Posterior vena cava (tissue), 2 donors: ENCODE results near the gene ARHGEF18. TPM values are rescaled to one million over a fixed set of nuclear protein-coding genes. Genes with fewer than 3 reads are reported as not detected.
"Not testable (repeated sequence)": the region's sequence is repeated elsewhere in the genome, so short reads cannot be mapped to it uniquely, and the experiment has no call there.

Experiments
- DNase-seq: peaks from one replicate; pipeline ENCODE4 v3.0.0-alpha.2; 2020; ENCODE audit warnings: low spot score
- intact Hi-C, 2 donors: fragments of 100-400 bp; cut with DNase I; formaldehyde crosslinking; loops; one replicate each; pipeline versions ENCODE4 v1.14.1 to v1.14.2; 2022 to 2023
- long read RNA-seq, 2 donors: library from polyadenylated mRNA; unstranded; transcript quantifications; one replicate each; pipeline ENCODE4 v2.0.0, GENCODE V29; 2020 to 2021
- total RNA-seq, 2 donors: library from RNA; stranded (reverse); fragmentation: NEBNext Ultra II Directional; extraction: Animal tissue kit (Norgen Biotek cat#: 25700); gene quantifications; one replicate each; pipeline ENCODE4 v1.2.1, GENCODE V29; 2021
- donor health status: DM: yes; HTN: yes; CAD: no.
- donor health status: DM: yes; HTN: yes; CAD: no.

ARHGEF18 gene
- total RNA-seq, result 10 to 100 TPM; 17.6 to 19.9 TPM
- long read RNA-seq, donor 1, partial matches to known transcripts, result 2 of 5 reads
- long read RNA-seq, donor 1, other reads (novel, unspliced or antisense), result 3 of 5 reads
- long read RNA-seq, donor 2, partial matches to known transcripts, result 22 of 23 reads
- long read RNA-seq, donor 2, other reads (novel, unspliced or antisense), result 1 of 23 reads

DNA sequence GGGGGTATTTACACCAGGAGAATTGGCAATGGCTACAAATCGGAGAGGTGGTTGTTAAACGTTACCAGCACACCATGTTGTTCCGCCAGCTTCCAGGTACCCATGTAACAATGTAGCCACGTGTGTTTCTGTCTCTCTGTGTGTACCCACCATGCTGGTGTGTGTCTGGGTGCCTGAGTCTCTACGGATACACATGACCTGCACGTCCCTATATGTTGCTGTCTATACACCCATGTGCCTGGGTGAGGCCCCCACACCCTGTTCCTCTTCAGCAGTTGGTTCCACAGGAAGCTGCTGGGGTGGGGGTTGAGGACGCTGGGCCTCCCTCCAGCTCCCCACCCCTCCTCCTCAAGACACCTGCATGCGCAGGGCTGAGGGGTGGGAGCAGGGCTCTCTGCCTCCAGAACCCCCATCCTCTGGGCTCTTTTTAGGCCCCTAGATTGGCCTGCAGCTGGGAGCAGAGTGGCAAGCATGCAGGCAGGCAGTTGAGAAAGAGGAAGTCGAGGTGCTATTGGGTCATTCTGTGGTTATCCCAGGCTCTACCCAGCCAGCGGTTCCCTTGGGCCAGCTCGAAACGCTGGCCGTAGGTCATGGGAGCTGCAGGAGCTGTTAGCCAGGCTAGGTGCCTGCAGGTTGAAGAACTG is at the start of gene ARHGEF18:
TSS of gene ARHGEF18 (plus strand) at position 351 of the 644 bp plus-strand sequence. CDS start 13,954 bp downstream, outside the sequence.
- intact Hi-C loops, result no loop called here

DNA sequence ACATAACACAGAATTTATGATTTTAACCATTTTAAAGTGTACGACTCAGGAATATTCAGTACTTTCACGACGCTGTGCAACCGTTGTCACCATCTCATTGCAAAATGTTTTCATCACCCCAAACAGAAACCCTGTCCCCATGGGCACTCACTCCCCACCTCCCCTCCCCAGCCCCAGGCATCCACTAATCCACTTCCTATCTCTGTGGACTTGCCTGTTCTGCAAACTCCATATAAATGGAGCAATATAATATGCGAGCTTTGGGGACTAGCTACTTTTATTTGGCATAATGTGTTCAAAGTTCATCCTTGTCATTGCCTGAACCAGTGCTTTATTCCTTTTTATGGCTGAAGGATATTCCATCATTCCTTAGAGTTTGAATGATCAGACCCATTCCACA is 47.2 kb upstream of the ARHGEF18 start:
- intact Hi-C loops, result no loop called here
- DNase-seq, result peak; percentile 8

More for the DNA sequence above, at the start of gene ARHGEF18:
- DNase-seq, result peak; percentile 76

DNA sequence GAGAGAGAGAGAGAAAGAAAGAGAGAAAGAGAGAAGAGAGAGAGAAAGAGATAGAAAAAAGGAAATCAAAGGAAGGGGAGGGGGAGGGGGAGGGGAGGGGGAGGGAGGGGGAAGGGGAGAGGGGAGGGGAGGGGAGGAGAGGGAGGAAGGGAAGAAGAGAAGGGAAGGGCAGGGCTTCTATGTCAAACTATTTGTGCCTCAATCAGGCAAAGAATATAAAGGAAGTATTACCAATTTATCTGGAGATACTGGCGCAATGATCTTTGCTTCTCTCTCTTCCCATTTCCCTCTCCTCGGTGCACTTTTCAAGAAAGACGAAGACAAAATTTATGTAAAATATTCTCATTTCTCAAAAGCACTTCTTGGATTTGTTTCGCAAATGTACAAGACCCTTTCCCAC is 45.3 kb upstream of the ARHGEF18 start:
- intact Hi-C loops, result no loop called here
- no peak for DNase-seq

DNA sequence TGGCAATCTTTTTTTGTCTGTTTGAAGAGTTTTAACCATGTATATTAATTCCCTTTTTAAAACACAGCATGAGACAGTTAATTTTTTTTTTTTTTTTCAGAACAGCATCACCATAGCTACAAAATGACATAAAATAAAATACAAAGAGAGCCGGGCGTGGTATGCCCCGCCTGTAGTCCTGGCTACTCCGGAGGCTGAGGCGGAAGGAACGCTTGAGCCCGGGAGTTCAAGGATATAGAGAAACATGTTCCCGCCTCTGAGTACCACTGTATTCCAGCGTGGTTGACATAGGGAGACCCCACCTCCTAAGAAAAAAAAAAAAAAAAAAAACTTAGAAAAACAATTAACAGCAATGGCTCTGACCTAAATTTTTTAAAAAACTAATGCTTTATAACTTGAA is 44.5 kb upstream of the ARHGEF18 start:
- no peak for DNase-seq
- intact Hi-C loops, result no loop called here

DNA sequence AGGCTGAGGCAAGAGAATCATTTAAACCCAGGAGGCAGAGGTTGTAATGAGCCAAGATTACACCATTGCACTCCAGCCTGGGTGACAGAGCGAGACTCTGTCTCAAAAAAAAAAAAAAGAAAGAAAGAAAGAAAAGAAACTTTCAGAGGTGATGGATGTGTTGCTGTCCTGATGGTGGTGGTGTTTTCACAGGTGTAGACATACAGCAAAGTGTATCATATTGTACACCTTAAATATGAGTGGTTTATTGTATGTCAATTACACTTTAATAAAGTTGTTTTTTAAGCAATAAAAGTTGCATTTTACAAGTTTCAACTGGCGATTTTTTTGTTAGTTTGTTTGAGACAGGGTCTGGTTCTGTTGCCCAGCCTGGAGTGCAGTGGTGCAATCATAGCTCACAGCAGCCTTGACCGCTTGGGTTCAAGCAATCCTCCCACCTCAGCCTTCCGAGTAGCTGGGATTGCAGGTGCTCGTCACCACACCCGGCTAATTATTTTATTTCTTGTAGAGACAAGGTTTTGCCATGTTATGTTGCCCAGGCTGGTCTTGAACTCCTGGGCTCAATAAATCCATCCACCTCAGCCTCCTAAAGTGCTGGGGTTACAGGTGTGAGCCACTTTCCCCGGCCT is 41.0 kb upstream of the ARHGEF18 start:
- intact Hi-C loops, result no loop called here
- no peak for DNase-seq

DNA sequence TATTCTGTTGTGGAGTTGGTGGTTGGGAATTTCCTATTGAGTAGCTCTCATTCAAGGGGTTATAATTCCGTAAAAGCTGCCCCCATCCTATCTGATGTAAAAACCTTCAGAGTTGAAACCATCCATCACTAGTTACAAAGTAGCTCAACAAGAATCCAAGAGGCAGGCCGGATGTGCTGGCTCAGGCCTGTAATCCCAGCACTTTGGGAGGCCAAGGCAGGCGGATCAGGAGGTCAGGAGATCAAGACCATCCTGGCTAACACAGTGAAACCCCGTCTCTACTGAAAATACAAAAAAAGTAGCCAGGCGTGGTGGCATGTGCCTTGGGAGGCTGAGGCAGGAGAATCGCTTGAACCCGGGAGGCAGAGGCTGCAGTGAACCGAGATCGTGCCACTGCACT is 40.4 kb upstream of the ARHGEF18 start:
- DNase-seq, intact Hi-C loops: not testable (repeated sequence)

DNA sequence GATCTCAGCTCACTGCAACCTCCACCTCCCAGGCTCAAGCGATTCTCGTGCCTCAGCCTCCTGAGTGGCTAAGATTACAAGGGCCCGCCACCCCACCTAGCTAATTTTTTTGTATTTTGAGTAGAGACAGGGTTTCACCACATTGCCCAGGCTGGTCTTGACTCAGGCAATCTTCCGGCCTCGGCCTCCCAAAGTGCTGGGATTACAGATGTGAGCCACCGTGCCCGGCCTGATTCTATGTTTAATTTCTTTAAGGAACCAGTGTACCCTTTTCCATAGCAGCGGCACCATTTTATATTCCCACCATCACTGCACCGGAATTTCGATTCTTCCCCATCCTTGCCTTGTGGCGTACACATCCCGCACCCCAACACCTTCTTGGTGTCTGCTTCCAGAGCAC is 36.8 kb upstream of the ARHGEF18 start:
- intact Hi-C loops, result no loop called here
- no peak for DNase-seq

DNA sequence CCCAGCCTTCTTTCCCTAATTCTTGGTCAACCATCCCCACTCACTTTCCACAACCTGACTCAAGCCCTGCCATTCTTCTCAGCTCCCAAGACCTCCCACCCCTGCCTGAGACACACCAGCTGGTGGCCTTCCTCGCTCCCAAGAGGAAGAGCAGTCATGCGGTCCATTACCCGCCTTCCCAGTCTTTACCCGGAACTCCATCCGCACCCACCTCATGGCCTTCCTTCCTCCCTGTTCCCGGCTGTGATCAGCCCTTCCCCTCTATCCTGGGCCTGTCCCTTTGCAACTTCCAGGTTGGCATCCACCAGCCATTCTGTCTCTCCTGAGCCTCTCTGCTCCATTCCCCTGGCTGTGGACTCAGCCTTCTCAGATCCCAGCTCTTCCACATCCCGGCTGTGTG is 35.9 kb upstream of the ARHGEF18 start:
- intact Hi-C loops, result no loop called here
- no peak for DNase-seq

DNA sequence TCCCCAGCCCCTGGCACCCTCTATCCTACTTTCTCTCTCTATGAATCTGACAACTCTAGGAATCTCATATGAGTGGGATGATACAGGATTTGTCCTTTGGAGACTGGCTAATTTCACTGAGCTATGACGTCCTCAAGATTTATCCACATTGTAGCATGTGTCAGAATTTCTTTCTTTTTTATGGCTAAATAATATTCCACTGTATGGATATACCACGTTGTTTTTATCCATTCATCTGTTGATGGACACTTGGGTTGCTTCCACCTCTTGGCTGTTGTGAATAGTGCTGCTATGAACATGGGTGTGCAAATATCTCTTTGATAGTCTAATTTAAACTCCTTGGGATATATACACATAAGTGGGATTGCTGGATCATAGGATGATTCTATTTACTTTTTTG is 30.6 kb upstream of the ARHGEF18 start:
- intact Hi-C loops, result no loop called here

DNA sequence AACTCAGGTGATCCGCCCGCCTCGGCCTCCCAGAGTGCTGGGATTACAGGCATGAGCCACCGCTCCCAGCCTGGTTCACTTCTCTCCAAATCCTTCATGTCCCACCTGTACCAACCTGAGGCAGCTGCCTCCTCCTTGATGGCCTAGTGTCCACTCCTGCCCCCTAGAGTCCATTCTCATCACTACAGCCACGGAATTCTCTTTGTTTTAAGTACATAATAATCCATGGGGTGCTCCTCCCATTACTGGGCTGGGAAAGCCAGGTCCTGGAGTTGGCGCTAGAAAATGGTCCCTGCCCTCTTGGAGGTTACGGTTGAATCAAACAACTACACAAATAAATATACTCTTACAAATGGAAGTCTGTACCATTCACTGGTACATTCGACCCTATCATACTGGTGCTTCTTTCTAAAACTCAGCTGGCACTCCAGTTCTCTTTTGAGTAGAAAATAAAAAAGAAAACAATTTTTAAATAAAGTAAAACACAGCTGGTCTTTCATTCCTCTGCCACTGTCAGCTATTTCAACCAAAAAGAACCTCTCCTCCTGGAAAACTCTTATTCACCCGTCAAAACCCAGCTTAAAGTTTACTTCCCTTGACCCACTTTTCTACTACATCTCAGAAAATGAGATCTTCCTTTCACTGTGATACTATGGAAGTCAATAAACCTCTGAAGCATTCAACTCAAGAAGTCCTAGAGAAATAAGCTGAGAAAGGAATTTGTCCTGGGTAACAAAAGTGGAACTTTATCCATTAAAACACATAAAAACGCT is 22.4 kb upstream of the ARHGEF18 start:
- no peak for DNase-seq
- intact Hi-C loops, result no loop called here

More for the DNA sequence above, 30.6 kb upstream of the ARHGEF18 start:
- no peak for DNase-seq

DNA sequence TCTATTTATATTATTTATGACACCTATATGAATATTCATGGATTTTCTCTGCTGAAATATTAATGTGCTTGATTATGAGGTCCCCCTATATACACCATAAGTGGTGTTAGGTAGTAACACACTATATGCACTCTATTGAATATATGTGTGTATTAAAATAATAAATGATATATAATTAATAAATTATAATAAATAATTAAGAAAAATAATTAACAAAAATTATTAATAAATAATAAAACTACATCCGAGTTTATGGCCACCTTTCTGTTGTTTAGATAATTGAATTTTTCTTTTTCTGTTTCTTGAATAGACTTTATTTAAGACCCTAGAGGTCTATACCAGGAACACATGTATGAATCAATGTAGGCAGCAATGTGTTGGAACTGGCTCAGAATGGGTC is 20.9 kb upstream of the ARHGEF18 start:
- intact Hi-C loops, result no loop called here
- DNase-seq, result no peak

DNA sequence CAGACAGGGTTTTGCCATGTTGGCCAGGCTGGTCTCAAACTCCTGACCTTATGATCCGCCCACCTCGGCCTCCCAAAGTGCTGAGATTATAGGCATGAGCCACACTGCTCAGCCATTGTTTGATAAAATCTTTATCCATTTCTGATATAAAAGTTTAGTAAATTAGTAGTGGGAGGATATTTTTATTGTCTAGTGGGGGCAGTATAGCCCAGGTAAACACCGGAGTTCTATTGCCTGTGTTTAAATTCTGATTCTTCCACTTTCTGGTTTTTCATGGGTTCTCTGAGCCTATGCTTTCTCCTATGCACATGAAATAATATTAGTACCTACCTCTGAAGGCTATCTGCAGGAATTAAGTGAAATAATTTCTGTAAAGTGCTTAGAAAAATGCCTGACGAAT is 20.1 kb upstream of the ARHGEF18 start:
- DNase-seq, result no peak
- intact Hi-C loops, result no loop called here

DNA sequence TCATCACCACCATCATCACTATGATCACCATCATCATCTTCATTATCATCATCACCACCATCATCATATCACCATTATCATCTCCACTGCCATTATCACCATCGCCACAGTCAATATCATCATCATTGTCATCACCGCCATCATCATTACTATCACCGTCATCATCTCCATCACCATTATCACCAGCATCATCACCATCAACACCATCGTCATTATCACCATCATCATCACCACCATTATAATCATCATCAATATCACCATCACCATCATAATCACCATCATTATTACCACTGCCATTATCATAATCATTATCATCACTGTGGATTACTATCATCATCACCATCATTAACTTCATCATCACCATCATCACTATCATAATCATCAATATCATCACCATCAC is 17.3 kb upstream of the ARHGEF18 start:
- no peak for DNase-seq
- intact Hi-C loops, result no loop called here

DNA sequence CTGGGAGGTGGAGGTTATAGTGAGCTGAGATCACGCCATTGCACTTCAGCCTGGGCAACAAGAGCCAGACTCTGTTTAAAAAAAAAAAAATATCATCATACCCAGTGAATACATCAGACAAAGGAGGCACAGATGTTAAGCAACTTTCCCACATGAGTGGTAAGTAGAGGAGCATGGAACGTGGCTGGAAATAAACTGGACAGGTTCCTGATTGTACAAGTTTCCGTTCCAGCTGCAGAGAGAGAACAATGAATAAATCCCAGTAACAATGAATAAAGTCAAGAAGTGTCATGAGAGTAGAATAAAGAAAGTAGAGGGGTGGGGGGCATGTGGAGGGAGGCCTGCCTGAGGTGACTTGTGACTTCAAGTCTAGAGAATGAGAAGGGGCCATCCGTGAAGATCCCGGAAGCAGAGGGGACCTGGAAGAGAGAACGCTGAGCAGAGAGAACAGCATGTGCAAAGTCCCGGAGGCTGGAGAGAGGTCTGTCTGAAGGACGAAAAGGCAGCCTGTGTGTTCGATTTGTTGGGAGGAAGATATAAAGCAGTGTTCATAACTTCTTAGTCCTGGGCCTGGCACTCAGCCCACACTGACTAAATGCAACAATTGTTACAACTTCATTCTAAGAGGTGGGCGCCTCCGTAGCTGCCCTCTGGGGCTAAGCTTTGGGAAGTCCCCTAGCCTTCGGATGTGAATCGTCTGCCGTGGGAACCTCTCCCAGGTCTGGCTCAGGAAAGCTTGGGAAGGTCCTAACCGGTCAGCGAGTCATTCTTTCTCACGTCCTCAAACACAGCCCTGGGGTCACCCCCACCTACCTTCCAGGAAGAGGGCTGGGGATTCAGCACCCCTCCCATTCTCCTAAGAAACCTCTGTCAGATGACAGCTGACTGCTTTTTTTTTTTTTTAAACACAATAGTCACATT is 15.3 kb upstream of the ARHGEF18 start:
- intact Hi-C loops, result no loop called here
- DNase-seq, result peak; percentile 83

DNA sequence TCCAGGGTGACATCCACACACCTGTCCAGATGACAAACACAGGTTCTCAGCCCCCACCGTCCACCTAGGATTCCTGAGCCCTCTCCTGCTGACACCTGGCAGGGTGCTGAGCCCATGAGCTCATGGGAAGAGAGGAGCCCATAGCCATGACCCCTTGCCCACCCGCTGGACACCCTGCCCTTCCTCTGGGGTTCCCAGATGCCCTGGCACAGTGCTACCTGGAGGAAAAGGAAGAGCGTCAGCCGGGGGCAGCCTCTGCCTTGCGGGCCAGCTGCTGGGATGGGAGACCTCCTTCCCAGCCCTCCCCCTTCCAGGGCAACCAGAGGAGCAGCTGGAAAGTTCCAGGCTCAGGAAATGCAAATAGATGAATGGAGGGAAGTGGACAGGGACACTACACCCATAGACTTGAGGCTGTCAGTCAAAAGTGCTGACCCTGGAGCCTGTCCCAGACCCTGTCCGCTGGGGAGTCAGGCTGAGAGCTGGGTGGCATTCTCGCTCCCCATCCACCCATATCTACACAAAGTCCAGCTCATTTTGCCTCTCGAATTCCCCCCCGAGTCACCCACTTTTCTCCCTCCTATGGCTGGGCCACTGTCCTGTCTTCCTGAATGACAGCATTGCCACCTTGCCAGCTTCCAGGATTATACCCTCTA is 12.3 kb upstream of the ARHGEF18 start:
- no peak for DNase-seq
- intact Hi-C loops, result no loop called here

DNA sequence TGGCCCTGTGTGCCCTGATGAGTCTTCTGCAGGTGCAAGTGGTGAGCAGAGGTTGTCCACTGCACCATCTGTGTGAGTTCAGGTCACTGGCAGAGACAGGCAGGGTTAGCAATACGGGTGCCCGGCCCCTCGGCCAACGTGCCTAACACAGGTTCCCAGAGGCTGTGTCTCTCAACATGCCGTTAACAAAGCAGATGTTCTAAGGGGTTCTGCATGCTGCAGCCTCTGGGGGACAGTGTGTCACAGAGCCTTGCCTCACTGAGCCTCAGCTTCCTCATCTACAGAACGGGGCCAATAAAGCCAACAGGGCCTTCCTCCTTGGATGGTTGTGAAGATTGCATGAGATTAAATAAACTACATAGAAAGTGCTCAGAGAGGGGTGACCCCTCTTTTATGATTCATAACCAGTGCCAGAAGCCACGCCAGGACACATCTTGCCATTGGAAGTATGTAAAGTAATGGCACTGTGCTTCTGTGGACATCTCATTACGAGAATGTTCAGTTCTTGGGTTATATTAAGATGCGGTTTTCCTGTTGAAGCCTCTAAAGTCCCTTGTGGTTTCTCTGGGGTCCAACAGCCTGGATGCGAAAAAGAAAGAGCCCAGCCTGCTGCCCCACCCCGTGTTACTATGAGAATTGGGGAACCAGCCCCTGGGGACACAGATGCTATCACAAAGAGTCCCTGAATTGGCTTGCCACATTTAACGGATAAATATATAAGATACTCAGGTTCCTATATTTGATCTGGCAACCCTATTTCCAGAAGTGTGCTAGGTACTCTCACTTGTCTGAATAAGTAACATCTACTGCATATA is 11.2 kb upstream of the ARHGEF18 start:
- no peak for DNase-seq
- intact Hi-C loops, result no loop called here

DNA sequence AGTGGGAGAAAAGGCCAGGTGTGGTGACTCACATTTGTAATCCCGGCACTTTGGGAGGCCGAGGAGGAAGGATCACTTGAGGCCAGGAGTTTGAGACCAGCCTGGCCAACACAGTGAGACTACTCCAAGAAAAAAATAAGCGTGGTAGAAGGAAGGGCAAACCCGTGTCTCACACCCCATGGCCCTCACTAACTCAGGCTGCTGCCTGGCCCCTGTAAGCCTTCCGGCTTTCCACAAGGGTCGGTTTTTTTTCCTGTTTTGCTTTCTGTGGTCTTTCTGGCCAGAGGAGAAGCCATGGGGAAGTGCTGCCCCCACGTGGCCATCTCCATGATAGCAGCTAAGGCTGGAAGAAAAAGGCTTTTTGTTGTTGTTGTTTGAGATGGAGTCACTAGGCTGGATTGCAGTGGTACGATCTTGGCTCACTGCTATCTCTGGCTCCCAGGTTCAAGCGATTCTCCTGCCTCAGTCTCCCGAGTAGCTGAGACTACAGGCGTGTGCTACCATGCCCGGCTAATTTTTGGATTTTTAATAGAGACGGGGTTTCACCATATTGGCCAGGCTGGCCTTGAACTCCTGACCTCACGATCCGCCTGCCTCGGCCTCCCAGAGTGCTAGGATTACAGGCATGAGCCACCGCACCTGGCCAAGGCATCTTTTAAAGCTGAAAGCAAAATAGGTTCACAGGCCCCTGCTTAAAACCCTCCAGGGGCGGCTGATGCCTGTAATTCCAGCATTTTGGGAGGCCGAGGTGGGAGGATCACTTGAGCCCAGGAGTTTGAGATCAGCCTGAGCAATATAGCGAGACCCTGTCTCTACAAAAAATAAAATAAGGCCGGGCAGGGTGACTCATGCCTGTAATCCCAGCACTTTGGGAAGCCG is 7.5 kb upstream of the ARHGEF18 start:
- peak; percentile 94 for DNase-seq
- intact Hi-C loops, result loop anchor here (2.0 to 5.0 kb wide), 3 partner anchors 190 to 239 kb away; no protein-coding TSS in a partner anchor
